Neural cell (in vitro differentiated cells): ENCODE results near the gene TNS1. TPM values are rescaled to one million over a fixed set of nuclear protein-coding genes. Genes with fewer than 3 reads are reported as not detected.

ENCODE experiments used
- H2AFZ ChIP-seq: fragments of 200-600, 300-800 bp; sonication (generic), shearing (Covaris generic); 2 replicates; pipeline ENCODE4 v1.6.0; 2014; ENCODE audit warnings: low read depth, mild to moderate bottlenecking, antibody characterized with exemption, low read length, moderate library complexity
- H3F3A ChIP-seq: fragments of 200-600 bp; shearing (Covaris generic); 2 replicates; pipeline ENCODE4 v1.6.1; 2016; ENCODE audit warnings: mild to moderate bottlenecking, moderate library complexity, mixed read lengths, antibody characterized with exemption, low read length; ENCODE audit not compliant: insufficient read depth, poor library complexity, severe bottlenecking
- H3K27ac ChIP-seq: fragments of 200-600, 300-800 bp; sonication (generic), shearing (Covaris generic); 2 replicates; pipeline ENCODE4 v1.5.1; 2014; ENCODE audit warnings: mild to moderate bottlenecking, low read length, moderate library complexity
- H3K27me3 ChIP-seq: fragments of 300-800, 200-600 bp; sonication (generic), shearing (Covaris generic); 2 replicates; pipeline ENCODE4 v1.6.0; 2014; ENCODE audit warnings: mild to moderate bottlenecking, low read depth, low read length, moderate library complexity; ENCODE audit not compliant: insufficient read depth
- H3K36me3 ChIP-seq: fragments of 300-800, 200-600 bp; sonication (generic), shearing (Covaris generic); 2 replicates; pipeline ENCODE4 v1.5.1; 2014; ENCODE audit warnings: mild to moderate bottlenecking, antibody characterized with exemption, low read length, moderate library complexity; ENCODE audit not compliant: insufficient read depth
- H3K4me2 ChIP-seq: fragments of 300-800, 200-600 bp; sonication (generic), shearing (Covaris generic); 2 replicates; pipeline ENCODE4 v1.6.0; 2014; ENCODE audit warnings: mild to moderate bottlenecking, low read length
- H3K4me3 ChIP-seq: fragments of 300-800, 200-600 bp; sonication (generic), shearing (Covaris generic); 2 replicates; pipeline ENCODE4 v1.5.1; 2014; ENCODE audit warnings: mild to moderate bottlenecking, low read length, moderate library complexity
- H3K79me2 ChIP-seq: fragments of 200-600 bp; shearing (Covaris generic); replicated peaks from 2 replicates; pipeline ENCODE4 v1.6.0; 2014; ENCODE audit warnings: mild to moderate bottlenecking, low read length, moderate library complexity; ENCODE audit not compliant: insufficient read depth
- H3K9ac ChIP-seq: fragments of 300-800, 200-600 bp; sonication (generic), shearing (Covaris generic); 2 replicates; pipeline ENCODE4 v1.6.1; 2016; ENCODE audit warnings: mild to moderate bottlenecking, low read length, mixed read lengths
- H3K9me2 ChIP-seq: fragments of 200-600 bp; shearing (Covaris generic); 2 replicates; pipeline ENCODE4 v1.6.1; 2016; ENCODE audit warnings: mild to moderate bottlenecking, low read length, mixed read lengths; ENCODE audit not compliant: insufficient read depth
- H3K9me3 ChIP-seq: fragments of 200-600, 300-800 bp; sonication (generic), shearing (Covaris generic); 2 replicates; pipeline ENCODE4 v1.6.1; 2016; ENCODE audit warnings: mild to moderate bottlenecking, mixed run types, low read length, moderate library complexity, mixed read lengths
- H4K20me1 ChIP-seq: fragments of 200-600 bp; shearing (Covaris generic); 2 replicates; pipeline ENCODE4 v1.6.1; 2016; ENCODE audit warnings: mild to moderate bottlenecking, mixed run types; ENCODE audit not compliant: insufficient read depth
- EP300 ChIP-seq: fragments of 450-650 bp; conservative IDR thresholded peaks from 2 replicates; pipeline ENCODE4 v1.6.1; 2014; ENCODE audit warnings: antibody characterized with exemption, mild to moderate bottlenecking, moderate library complexity; ENCODE audit not compliant: poor library complexity, severe bottlenecking
- MXI1 ChIP-seq: fragments of 450-650 bp; conservative IDR thresholded peaks from 2 replicates; pipeline ENCODE4 v1.6.1; 2014; ENCODE audit warnings: antibody characterized with exemption, mild to moderate bottlenecking; ENCODE audit not compliant: poor library complexity, severe bottlenecking
- RAD21 ChIP-seq: fragments of 450-650 bp; conservative IDR thresholded peaks from 2 replicates; pipeline ENCODE4 v1.6.1; 2014; ENCODE audit warnings: antibody characterized with exemption, mild to moderate bottlenecking, moderate library complexity
- SMC3 ChIP-seq: fragments of 450-650 bp; conservative IDR thresholded peaks from 2 replicates; pipeline ENCODE4 v1.6.1; 2014; ENCODE audit warnings: antibody characterized with exemption, mild to moderate bottlenecking, moderate library complexity; ENCODE audit not compliant: poor library complexity
- TAF1 ChIP-seq: IDR thresholded peaks from 2 replicates; pipeline ENCODE4 v1.6.1; 2012; ENCODE audit warnings: low read depth
- polyA plus RNA-seq: library from polyadenylated mRNA; depleted of rRNA; stranded (reverse); fragments of >200 nt; gene quantifications from 2 replicates; pipeline ENCODE4 v1.2.3, GENCODE V29; 2014
- TF ChIP-seq, protein P1 (sequence below): IDR thresholded peaks from 2 replicates; pipeline ENCODE4 v1.6.1; 2012; ENCODE audit warnings: borderline replicate concordance

Gene TNS1
- polyA plus RNA-seq, 1 donor from 2014 or later, result 1.5 TPM

DNA sequence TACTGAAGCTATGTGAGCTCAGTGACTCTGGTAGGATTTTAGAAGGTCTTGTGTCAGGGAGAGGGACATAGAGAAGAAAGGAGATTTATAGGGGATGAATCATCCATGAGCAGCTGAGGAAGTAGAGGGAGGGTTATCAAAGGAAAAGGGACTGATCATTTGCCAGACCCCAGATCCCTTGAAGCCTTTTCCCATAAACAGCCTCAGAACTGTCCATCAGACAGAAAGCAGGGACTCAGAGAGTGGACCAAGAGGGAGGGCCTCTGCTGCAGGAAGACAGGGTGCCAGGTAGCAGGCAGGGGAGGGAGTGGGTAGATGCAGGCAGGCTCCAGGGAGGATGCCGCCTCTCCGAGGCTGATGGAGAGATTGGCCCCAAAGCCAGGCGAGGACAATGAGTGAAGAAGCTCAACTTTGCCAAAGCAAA lies 133.9 kb downstream of the TNS1 start:
- no peak overlapping the region for H3K9ac ChIP-seq
- no peaks in the 10 kb centered on the region for H3F3A ChIP-seq
- no peak overlapping the region for H3K4me2 ChIP-seq
- TF ChIP-seq SMC3 (no peak), RAD21 (no peak), TAF1 (no peak)
- TF ChIP-seq, protein P1, sequence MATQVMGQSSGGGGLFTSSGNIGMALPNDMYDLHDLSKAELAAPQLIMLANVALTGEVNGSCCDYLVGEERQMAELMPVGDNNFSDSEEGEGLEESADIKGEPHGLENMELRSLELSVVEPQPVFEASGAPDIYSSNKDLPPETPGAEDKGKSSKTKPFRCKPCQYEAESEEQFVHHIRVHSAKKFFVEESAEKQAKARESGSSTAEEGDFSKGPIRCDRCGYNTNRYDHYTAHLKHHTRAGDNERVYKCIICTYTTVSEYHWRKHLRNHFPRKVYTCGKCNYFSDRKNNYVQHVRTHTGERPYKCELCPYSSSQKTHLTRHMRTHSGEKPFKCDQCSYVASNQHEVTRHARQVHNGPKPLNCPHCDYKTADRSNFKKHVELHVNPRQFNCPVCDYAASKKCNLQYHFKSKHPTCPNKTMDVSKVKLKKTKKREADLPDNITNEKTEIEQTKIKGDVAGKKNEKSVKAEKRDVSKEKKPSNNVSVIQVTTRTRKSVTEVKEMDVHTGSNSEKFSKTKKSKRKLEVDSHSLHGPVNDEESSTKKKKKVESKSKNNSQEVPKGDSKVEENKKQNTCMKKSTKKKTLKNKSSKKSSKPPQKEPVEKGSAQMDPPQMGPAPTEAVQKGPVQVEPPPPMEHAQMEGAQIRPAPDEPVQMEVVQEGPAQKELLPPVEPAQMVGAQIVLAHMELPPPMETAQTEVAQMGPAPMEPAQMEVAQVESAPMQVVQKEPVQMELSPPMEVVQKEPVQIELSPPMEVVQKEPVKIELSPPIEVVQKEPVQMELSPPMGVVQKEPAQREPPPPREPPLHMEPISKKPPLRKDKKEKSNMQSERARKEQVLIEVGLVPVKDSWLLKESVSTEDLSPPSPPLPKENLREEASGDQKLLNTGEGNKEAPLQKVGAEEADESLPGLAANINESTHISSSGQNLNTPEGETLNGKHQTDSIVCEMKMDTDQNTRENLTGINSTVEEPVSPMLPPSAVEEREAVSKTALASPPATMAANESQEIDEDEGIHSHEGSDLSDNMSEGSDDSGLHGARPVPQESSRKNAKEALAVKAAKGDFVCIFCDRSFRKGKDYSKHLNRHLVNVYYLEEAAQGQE, result no peak
- no peak overlapping the region for H3K27ac ChIP-seq
- no peaks in the 10 kb centered on the region for H3K36me3 ChIP-seq
- H3K4me3 ChIP-seq, result no peak overlapping the region
- H3K9me2 ChIP-seq, result no peaks in the 10 kb centered on the region
- H3K27me3 ChIP-seq, result no peaks in the 10 kb centered on the region
- H2AFZ ChIP-seq, result no peak overlapping the region
- H4K20me1 ChIP-seq, result no peaks in the 10 kb centered on the region
- no peaks in the 10 kb centered on the region for H3K79me2 ChIP-seq
- H3K9me3 ChIP-seq, result no peaks in the 10 kb centered on the region

DNA sequence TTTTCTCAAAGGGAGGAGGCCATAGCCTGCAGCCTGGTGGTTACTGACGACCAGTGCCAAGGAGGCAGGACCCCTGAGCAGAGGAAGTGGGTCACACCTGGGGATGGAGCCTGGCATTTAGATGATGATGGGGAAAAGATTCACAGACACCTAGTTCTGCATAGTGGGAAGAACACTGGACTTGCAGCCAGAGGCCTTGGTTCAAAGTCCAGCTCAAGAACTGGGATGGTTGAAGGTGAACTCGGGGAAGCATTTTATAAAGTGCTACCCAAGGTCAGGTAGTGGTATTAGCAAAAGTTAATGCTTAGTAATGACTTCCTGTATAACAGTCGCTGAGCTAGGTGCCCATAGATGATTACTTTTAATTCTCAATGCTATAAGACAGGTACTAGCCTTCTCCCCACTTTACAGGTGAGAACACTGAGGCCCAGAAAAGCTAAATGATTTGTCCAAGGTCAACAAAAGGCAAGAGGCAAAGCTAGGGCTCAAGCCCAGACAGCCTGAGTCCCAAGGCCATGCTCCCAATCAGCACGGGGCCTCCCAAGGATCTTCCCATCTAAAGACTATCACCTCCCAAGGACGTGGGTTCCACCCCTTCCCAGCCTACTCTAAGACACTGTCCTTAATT lies 134.4 kb downstream of the TNS1 start:
- no peaks in the 10 kb centered on the region for H4K20me1 ChIP-seq
- no peak overlapping the region for H3K27ac ChIP-seq
- H3K27me3 ChIP-seq, result no peaks in the 10 kb centered on the region
- no peaks in the 10 kb centered on the region for H3K9me3 ChIP-seq
- H3K4me3 ChIP-seq, result no peak overlapping the region
- no peaks in the 10 kb centered on the region for H3K79me2 ChIP-seq
- no peak overlapping the region for H2AFZ ChIP-seq
- TF ChIP-seq EP300 (no peak), MXI1 (no peak)
- H3K36me3 ChIP-seq, result no peaks in the 10 kb centered on the region
- no peaks in the 10 kb centered on the region for H3F3A ChIP-seq
- H3K9me2 ChIP-seq, result no peaks in the 10 kb centered on the region
- no peak overlapping the region for H3K9ac ChIP-seq
- no peak overlapping the region for H3K4me2 ChIP-seq

DNA sequence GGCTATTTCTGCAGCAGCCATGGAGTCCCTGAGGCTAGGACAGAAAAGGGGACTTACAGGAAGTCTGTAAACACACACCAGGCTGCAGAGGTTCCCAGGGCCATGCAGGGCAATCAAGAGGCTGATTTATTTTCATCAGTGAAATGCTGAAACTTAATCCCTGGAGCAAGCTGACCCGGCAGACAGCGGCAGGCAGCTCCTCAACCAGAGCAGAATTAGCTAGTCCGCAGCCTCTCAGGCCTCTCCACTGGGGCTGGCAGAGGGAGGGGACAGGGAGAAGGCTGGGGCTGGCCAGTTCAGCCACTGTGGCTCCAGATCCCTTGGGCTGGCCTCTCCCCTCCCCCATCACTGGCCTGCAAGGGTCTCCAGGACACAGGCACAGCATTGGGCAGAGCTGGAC lies 136.3 kb downstream of the TNS1 start:
- Histone ChIP-seq H3K4me2 (no peak overlapping the region), H3K27ac (no peak overlapping the region), H3K9me3 (no peaks in the 10 kb centered on the region), H3F3A (no peaks in the 10 kb centered on the region), H3K27me3 (no peaks in the 10 kb centered on the region), H3K36me3 (no peaks in the 10 kb centered on the region), H3K9me2 (no peaks in the 10 kb centered on the region), H3K9ac (no peak overlapping the region), H3K79me2 (no peaks in the 10 kb centered on the region), H2AFZ (no peak overlapping the region), H3K4me3 (no peak overlapping the region), H4K20me1 (no peaks in the 10 kb centered on the region)
- no peak for TF ChIP-seq EP300
